NCI-H2107 (cell line): ENCODE measurements around the gene GEMIN4.
"Not testable (repeated sequence)": the region's sequence is repeated elsewhere in the genome, so short reads cannot be mapped to it uniquely, and the experiment has no call there.

Experiments
- DNase-seq: peaks from one replicate; lab custom pipeline; 2025; lab: John Stamatoyannopoulos, UW

GEMIN4 gene

DNA sequence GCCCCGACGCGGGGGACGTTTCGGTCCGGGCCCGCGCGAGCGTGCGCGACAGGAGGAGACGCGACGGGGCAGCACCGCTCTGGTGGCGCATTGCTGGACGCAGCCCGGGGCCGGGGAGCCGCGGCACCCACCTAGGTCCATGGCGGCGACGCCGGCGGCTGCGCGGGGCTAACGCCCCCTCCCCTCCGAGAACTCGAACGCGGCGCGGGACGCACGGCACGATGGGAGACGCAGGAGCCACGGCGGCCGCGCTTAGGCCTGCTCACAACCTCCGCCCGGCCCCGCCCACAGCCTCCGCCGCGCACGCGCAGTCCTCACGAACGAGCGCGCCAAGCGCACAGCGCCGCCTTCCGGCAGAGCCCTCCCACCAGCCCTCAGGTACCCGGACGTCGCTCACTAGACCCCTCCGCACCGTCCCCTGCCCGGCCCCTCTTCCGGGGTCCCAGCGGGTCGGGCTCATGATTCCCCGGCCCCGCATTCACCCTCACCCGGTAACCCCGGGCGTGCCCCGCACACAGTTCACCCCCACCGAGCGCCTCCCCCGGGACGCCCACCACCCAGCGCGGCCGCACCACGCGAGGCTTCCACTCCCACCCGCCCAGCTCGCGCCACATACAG is at the start of gene GEMIN4:
GEMIN4 (minus strand) TSS at position 263 of the 618 bp plus-strand sequence; CDS start at position 141, 122 bp downstream.
- peak; percentile 69 for DNase-seq

DNA sequence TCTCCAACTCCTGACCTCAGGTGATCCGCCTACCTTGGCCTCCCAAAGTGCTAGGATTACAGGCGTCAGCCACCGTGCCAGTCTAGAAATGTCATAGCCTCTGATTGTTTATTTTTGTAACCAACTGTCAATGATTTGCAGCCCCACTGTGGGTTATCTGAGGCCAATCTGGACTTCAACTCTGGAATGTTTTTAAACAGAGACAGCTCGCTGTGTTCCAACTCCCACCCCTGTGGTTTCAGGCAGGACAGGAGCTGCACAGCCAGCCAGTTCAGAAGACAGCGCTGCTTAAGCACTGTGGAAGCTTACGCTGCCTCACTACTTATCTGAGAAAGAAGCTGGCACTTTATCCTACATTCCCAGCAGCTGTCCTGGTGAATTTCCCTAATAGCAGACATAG is 49.6 kb upstream of the GEMIN4 start:
- no peak for DNase-seq

DNA sequence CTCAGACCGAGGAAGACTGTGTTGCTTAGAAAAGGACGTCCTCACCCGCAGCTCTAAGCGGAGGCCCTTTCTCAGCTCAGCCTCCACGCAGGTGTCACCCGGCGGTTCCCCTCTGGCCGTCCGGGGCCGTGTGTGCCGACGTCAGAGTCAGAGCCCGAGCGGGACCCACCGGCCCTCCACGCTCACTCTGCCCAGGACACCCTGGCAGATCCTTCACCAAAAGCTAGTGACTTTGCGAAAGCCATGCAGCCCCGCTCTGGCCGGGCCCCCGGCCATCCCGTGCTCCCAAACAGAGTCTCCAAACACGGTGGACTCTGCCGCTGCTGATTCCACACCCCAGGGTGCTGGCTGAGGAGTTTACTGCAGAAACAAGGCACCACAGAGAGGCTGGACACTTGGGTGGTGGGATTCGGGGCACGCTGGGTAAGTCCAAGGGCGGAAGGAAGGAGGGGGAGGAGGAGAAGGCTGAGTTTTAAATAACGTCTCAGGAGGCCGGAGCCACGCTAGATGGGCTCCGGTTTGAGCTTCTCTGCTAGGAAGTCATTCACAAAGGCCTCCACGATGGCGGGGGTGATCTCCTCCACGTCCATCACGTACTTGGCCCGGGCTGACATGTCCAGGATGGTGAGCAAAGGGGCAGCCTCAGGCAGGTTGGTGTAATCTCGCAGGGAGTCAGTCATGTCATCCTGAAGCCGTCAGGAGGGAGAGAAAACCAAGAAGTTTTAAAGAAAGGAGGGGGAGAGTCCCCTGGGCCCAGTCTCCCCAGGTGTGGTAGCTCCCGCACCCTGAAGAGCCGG is 48.6 kb upstream of the GEMIN4 start:
- no peak for DNase-seq

DNA sequence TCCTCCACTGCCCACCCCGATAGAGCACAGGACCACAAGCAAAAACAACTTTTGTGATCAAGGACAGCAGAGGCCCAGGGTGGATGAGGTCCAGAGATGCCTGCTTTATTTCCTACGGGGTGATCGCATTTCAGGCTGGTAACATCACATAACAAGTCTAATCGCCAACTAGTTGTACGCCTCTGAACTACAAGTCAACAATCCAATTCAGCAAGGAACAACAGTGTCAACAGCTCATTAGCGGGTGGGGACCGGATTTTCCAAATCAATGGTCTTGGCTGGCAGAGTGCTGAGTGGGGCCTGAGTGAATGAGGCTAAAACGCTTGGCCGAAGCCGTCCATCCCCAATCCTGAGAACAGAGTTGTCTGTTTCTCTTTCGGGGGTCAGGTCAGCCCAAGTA is 47.2 kb upstream of the GEMIN4 start:
- no peak for DNase-seq

DNA sequence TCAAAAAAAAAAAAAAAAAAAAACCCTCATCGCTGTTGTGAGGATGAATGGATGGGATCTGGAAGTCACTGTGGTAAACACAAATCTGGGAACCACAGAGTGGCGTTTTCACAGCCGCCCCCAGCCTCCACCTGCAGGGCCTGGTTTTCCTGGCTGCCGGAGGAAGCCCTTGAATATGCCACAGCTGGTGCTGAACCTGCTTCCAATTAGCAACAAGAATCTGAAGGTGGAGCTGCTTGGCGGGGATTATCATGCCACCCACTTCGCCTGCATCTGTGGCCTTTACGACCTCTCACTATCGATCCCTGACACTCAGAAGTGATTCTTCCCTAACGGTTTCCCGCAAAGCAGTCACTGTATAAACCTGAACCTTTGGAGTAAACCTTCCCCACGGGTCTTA is 46.2 kb upstream of the GEMIN4 start:
- peak; percentile 56 for DNase-seq

DNA sequence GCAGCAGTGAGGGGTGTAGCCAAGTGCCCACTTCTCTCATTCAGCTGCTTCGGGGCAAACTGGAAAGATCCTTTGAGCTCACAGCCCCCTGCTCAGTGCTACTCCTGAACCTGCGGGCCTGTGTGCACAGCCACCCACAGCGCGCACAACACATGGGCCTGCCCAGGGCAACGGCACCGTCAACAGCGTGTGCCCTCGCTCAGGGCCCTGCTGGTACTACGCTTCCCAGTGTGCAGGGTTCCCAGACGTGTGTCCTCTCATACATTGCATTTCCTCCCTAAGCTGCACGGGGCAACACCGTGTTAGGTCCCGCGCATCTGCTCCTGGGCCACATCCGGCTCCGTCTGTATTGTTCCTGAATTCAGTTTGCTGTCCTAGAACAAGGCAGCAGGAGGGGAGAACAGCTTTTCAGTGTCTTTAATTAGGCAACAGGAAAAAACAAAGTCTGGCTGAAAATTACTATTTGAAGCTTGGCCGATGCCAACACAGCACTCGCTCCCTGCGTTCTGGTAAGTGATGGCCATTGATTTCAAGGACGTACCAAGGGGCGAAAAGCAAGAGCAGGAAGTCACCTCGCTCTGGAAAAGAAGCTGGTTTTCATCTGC is 45.3 kb upstream of the GEMIN4 start:
- no peak for DNase-seq

DNA sequence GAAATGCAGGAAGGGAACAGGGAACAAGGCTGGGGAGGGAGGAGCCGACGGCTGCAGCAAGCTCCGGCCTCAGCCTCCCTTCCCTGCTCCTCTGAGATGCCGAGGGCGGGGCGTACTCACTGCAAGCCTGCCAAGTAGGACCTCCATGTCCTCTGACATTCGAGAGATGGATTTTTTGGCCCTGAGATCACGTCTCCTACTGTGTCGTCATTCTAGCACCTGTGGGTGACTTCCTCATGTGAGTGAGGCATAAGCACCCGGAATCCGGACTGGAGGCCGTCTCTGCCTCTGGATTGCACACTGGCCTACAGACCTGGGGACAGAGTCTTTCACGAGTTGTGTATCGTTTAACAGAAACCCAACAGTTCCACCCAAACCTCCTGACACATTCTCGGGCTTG is 44.5 kb upstream of the GEMIN4 start:
- no peak for DNase-seq

DNA sequence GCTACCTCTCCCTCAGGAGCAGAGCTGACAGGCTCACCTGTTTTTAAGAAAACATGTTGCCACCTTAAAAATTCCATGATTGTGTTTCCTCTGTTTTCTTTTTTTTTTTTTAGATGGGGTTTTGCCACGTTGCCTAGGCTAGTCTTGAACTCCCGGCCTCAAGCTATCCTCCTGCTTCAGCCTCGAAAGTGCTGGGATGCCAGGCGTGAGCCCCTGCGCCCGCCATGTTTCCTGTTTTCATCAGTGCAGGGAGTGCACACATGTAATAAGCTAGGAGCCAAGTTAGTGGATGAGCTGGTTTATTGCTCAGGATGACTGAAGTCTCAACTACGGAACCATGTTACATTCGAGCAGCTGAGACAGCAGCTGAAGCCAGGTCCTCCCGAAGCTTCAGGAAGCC is 43.7 kb upstream of the GEMIN4 start:
- no peak for DNase-seq

DNA sequence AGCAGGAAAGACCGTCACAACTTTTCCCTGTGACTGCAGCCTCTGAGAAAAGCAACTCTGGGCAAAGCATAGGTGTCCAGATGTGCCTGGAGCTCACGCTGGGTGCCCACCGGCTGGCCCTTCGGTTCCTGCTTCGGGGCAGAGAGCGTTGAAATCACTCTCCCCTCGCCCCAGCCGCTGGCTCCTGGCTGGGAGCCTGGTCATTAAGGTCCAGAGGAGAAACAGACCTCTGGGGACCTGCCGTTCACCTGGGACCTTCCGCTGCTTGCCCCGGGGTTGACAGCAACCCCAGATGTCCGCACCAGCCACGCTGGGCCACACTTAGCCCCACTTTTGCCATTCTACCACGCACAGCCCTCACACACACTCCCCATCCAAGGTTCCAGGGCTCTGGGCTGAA is 43.2 kb upstream of the GEMIN4 start:
- DNase-seq: no peak

DNA sequence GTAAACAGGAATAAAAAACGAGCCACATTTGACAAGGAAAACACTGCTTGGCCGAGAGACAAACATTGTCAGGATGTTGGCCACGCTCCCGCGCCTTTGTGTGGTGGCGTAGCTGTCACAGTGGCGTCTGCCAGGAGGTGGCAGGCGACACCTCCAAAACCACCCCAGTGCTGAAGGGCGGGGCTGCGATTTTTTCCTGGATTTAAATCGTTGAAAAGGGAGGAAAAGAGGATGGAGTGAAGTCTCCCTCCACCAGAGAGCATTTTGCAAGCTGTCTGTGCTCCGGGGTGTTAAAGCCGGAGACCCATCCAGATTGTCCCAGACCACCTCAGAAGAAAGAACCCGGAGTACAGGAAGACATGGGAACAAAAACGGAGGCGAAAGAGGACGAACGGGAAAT is 42.8 kb upstream of the GEMIN4 start:
- DNase-seq: peak; percentile 52

DNA sequence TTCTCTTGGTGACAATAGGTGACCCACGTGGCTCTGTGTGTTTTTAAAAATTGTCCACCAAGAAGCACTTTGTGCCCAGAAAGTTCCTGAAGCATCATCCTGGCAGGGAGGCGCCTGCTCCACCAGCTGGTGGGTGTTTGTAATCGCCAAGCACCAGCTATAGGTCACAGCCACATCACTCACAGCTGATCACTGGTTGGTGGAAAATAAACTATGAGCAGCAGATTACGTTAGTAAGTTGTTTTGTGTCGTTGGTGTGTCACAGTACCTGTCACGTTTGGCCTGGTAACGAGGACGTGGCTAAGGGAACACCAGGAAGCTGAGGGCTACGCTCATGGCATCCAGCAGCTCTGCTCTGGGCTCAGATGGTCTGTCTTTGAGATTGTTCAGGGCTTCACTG is 40.2 kb upstream of the GEMIN4 start:
- DNase-seq: no peak

DNA sequence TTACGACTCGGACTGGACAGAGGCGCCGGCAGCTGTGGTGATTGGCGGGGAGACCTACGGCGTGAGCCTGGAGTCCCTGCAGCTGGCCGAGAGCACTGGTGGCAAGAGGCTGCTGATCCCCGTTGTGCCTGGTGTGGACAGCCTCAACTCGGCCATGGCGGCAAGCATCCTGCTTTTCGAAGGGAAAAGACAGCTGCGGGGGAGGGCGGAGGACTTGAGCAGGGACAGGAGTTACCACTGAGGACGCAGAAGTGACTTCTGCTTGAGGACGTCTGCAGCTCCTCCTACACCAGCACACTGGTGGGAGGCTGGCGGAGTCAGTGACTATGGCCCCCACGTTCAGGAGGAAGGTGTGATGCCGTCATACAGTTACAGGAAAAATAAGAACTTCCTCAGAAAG is 39.8 kb upstream of the GEMIN4 start:
- DNase-seq: no peak

DNA sequence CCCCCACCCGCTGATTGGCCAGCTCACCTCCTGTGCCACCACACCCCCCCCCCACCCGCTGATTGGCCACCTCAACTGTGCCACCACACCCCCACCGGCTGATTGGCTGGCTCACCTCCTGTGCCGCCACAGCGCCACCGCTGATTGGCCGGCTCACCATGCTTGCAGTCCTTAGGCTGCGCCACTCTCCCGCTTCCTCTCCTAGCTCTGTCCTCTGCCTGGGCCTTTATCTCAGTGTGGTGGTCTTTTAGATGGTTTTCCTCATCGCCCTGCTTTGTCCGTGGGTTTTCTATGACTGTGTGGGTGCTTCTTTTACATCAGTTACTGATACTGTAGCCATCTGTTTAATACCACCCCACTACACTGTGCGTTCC is 38.8 kb upstream of the GEMIN4 start:
- DNase-seq: not testable (repeated sequence)

DNA sequence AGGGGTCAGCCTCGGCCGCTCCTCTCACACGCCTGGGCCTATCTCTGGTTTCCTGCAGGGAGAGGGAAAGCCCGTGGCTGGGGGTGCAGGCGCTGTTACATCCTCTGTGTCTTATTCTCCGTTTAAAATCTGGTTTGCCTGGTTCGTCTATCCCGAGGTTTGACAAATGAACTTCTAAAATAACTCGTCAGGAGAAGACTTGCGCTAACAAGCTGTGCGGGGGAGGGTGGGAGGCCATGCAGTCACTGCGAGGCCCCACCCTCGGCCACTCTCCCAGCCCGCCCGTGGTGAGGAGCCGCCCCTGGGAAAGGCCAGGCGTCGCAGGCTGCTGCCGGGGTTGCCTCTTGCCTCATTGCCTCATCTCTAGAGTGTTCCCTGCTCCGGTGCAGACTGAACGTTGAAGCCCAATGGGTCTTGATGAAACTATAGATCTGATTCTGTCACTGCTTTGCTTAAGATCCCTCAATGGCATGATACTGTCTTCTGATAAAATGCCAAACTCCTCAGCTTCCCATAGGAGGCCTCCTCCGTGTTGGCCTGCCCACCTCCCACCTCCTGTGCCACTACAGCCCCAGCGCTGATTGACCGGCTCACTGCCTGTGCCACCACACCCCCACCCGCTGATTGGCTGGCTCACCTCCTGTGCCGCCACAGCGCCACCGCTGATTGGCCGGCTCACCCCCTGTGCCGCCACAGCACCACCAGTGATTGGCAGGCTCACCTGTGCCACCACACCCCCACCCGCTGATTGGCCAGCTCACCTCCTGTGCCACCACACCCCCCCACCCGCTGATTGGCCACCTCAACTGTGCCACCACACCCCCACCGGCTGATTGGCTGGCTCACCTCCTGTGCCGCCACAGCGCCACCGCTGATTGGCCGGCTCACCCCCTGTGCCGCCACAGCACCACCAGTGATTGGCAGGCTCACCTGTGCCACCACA is 38.1 kb upstream of the GEMIN4 start:
- not testable (repeated sequence) for DNase-seq

DNA sequence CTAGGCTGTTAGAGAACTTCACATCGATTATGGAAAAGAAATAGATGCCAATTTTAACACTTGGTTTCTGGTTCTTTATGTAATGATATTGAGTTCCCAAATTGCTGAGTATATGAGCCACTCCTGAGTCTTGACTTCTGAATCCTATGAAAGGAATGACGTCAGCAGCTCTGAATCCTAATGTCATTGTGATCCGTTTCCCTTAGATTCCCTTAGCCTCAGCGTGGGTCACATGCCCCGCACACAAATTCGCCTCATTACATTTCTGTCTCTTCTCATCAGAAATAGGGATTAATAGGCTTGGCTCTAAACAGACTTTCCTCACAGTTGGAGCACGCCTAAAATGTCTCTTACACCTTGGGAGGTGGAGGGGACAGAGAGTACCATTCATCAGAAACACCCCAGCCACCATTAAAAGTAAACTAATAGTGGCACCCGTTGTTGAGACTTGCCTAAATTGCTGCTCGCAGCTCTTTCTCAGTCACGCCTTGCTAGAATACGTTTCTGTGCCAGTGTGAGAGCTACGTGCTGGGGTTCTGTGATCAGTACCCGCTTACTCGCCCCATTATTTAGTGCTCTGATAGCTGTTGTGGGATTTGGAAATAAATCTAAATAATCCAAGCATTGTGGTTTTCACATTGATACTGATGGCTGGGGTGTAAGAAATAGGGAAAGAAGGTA is 37.2 kb upstream of the GEMIN4 start:
- no peak for DNase-seq

DNA sequence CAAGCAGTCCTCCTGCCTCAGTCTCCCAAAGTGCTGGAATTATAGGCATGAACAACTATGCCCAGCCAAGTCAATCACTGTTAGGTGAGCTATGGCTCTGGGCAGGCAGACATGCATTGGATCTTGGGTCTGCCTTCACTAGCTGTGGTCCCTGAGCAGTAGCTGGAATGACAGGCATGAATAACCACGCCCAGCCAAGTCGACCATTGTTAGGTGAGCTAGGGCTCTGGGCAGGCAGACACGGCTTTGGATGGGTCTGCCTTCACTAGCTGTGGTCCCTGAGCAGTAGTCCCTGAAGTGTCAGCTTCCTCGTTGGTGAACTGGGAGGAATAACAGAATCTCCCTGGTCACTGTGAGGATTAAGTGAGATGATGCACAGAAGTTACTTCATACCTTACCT is 36.5 kb upstream of the GEMIN4 start:
- DNase-seq: no peak

DNA sequence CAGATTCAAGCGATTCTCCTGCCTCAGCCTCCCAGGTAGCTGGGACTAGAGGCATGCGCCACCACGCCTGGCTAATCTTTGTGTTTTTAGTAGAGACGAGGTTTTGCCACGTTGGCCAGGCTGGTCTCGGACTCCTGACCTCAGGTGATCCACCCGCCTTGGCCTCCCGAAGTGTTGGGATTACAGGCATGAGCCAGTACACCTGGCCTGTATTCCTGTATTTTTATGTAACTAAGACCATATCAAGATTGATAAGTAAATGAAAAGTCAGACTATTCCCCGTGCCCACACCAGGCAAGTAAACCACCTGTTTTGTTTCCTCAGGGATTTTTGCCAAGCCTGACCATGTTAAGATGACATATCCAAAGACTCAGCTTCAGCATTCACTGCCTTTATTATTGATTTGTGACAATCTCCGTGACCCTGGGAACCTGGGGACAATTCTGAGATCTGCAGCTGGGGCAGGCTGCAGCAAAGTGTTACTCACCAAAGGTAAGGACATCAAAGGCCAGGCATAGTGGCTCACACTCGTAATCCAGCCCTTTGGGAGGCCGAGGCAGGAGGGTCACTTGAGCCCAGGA is 35.7 kb upstream of the GEMIN4 start:
- no peak for DNase-seq

DNA sequence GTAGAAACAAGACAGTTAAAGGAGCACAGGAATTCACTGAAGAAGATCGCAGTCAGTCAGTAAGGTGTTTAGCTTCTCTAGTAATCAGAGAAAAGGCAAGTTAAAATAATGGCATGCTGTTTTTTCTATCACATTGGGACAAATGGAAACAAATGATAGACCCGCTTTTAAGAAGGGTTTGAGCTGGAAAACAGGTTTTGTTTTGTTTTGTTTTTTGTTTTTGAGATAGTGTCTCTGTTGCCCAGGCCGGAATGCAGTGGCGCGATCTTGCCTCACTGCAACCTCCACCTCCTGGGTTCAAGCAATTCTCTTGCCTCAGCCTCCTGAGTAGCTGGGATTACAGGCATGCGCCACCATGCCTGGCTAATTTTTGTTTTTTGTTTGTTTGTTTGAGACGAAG is 33.8 kb upstream of the GEMIN4 start:
- DNase-seq: not testable (repeated sequence)

DNA sequence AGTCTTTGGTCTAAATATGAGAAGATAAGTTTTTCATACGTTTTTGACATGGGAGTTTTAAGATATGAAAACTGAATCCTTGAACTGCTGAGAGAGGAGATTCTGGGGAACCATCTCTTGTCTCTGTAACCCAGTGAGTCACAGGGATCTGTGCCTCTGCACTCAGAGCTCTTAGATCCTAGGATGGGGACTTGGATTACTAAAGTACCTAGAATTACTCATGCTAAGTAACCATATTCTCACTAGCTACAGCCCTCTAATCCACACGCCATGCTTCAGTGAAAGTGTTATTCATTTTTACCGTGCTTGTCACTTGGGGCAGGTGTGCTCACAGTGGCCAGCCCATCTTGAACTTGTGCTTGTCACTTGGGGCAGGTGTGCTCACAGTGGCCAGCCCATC is 32.1 kb upstream of the GEMIN4 start:
- DNase-seq: no peak

DNA sequence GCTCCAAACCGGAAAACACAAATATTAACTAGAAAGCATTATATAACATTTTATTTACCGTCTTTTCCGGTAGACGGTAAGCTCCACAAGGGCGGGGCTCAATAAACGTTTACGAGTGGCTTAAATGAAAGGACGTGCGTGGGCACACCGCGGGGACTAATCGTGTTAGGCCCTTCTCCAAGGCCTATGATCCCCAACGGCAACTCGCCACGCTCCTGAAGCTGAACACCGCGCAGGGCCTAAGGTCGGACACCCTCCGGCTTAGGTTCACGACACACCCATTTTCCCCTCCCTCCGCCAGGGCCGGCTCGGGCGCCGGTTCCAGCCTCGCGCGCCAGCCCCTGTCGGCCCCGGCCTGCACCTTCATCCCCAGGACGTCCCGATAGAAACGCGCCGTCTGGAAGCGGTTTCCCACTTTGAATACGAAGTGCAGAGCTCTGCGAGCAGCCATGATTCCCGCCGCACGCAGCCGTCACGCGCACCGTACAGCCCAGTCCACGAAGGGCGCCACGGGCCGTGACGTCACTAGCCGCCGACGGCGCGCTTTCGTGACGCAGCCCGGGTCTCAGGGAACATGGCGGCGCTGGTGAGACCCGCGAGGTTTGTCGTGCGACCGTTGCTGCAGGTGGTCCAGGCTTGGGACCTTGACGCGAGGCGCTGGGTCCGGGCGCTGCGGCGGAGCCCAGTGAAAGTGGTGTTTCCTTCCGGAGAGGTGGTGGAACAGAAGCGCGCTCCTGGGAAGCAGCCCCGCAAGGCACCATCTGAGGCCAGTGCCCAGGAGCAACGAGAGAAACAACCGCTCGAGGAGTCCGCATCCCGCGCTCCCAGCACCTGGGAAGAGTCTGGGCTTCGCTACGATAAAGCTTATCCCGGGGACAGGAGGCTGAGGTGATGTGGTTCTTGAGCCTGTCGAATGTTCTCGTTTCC is 30.0 kb upstream of the GEMIN4 start, which contains the start of the genes GLOD4 and MRM3:
GLOD4 (minus strand) TSS at position 476 of the 927 bp plus-strand sequence; CDS start at position 451, 25 bp downstream.
MRM3 (plus strand) TSS at position 549 of the 927 bp plus-strand sequence; CDS start at position 575, 26 bp downstream.
- DNase-seq: peak; percentile 36
